Hematopoietic multipotent progenitor cell treated with erythropoietin and hydrocortisone succinate and interleukin-3 and kit ligand, for 6 days (in vitro differentiated cells): Measurements from ENCODE around the gene ITGA11.

ENCODE experiments used
- DNase-seq: peaks from one replicate; pipeline ENCODE4 v3.0.0-alpha.2; 2015

Gene ITGA11

DNA sequence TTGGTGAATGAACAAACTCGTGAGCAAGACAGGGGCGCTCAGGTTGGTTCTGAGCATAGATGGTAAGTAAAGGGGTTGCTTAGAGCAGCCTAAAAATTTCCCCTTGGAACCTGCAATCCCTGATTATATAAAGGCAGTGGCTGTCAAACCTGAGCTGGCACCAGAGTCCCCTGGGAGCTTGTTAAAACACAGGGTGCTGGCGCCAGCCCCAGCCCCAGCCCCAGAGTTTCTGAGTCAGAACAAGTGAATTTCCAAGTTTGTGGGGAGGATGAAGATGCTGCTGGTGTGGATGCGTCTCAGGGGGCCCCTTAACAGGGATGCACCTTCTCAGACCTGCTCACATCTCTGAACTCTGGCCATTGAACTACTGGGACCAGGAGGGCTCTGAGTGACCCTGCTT lies 106.2 kb downstream of the ITGA11 start:
- DNase-seq = no peak

DNA sequence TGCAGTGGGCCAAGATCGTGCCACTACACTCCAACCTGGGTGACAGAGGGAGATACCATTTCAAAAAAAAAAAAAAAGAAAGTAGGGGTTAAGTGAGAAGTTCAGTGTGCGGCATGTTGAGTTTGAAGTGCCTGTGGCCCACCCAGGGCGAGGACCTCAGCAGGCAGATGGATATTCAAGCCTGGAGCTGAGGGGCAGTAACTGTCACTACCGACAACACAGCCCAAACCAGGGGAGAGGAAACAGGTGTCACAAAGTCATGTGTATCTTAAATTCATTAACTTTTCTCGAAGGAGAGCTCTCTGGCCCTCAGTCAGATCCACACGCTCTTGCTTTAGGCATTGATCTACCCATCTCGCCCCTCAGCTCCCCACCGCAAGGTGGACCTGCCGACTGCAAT lies 109.2 kb downstream of the ITGA11 start:
- no peak for DNase-seq

DNA sequence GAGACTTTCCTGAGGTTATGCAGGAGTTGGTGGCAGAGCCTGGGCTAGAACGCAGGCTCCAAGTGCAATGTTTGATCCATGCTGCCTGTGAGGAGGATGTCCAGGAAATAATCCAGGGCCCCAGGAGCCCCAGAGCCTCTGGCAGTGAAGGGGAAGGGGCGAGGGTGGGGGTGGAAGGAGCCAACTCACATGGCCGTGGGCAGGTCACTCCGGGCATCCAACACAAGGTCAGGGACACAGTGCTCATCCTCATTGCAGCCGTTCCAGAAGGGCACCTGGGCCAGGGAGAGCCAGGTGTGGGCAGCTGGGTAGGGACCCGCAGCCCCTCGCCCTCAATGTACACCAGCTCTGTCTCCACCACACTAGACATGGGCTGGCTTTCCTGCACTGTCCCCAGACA lies 110.7 kb downstream of the ITGA11 start:
- DNase-seq = no peak

DNA sequence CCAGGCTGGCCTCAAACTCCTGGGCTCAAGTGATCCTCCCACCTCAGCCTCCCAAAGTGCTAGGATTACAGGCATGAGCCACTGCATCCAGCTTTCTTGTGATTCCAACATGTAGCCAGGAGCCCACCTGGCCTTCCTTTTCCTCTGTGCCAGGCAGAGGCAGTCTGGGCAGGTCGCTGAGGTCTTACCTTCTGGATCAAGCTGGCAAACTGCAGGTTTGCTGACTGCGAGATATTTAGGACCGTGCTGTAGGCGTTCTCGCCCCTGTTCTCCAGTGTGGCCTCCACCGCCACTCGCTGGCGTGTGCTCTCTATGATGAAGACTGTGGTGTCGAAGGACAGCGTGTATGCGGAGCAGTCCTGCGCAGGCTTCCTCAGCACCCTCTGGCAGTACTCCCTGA lies 112.0 kb downstream of the ITGA11 start:
- no peak for DNase-seq

DNA sequence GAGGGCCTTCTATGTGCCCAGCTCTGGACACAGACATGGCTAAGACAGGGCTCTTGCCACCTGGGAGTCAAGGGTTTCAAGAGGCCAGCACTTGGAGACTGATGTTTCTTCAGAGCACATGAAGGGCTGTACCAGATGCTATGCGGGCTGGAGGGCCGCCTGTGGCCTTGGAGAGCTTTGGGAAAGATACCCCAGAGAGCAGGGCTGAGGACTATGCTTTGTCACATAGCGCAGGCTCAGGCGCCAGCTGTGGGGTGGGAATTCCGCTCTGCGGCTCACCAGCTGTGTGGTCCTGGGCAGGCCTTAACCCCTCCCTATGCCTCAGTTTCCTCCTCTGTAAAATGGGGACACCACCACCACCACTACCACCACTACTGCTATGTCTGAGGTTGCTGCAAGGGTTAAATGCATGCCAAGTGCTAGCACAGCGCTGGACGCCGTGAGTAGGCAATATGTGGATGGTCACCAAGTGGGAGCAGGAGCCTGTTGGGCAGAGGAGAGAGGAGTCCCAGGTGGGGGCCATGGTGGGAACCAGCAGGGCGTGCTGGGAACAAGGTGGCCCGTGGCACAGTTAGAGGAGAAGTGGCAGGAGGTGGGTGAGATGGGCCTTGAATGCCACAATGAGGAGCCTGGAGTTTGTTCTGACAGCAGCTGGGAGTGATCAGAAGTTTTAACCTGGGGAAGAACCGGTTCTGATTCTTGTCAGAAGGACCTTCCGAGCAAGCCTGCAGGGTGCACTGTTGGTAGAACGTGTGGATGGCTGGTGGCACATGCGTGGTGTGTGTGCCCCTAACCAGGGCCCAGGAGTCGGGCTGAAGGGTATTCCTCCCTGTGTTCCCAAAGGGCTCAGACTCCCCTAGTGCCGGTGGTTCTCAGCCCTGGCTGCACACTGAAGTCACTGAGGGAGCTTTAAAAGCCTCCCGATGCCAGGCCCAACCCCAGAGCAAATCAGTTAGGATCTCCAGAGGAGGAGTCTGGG lies 112.7 kb downstream of the ITGA11 start:
- DNase-seq = no peak

DNA sequence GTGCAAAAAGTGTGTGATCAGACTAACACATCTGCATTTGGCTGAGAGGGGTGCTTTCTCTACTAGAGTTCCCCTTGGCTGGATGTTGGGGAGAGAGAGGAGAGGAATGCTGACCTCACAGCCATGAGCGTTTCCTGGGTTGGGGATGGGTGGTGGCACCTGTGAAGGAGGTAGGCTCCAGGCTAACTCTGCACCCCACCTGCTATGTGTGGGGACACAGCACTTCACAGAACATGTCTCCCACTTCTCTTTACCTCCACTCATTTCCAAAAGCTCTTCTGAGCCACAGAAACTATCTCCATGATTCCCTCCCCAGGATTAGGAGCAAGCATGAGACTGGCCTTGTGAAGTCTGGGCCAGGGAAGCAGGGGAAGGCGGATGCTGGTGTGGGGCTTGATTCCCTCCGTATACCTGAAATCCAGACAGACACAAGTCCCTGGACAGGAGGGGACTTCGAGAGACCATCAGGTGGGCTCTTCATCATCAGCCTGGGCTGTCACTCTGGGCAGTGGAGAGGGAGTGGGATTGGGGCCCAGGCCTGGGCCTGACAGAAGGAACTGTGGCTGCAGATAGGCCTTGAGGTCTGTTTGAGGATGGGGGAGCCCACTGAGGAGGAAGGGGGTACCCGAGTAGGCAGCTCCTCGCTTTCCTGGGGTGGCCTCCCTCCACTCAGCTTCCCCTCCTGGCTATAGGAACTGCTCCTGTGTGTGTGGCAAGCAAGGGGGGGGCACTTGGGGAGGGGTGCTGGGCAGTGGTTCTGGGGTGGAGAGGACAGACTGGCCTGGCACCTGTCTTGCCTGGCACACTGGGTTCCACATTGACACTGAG lies 113.7 kb downstream of the ITGA11 start:
- no peak for DNase-seq

DNA sequence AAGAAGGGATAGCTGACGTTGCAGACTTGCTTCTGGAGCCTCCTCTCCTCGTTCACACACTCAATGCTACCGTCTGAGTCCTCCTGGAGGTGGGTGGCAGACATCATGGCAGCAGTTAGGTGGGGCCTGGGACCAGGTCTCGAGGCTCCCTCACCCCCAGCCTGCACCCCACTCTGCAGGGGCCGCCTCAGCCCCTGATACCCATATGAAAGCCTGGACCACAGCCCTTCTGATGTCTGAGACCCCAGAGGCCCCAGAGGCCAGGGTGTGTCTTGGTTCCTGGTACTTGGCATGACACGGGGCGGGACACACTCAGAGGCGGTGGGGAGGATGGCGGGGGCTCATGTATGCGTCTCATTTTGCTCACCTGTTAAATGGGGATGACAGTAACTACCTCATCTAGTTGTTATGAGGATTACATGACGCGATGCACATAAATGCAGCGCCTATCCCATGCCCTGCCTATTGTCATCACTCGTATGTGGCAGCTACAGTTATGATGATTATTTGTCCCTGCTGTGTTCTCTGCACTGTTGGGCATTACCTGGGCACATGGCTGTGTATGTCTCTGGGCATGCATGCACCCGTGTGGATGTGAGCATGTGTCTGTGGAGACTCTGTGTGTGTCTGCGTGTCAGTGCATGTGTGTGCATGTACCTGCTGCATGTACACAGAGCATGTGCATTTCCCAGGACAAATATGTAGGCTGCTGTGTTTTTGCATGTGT lies 114.5 kb downstream of the ITGA11 start:
- no peak for DNase-seq

DNA sequence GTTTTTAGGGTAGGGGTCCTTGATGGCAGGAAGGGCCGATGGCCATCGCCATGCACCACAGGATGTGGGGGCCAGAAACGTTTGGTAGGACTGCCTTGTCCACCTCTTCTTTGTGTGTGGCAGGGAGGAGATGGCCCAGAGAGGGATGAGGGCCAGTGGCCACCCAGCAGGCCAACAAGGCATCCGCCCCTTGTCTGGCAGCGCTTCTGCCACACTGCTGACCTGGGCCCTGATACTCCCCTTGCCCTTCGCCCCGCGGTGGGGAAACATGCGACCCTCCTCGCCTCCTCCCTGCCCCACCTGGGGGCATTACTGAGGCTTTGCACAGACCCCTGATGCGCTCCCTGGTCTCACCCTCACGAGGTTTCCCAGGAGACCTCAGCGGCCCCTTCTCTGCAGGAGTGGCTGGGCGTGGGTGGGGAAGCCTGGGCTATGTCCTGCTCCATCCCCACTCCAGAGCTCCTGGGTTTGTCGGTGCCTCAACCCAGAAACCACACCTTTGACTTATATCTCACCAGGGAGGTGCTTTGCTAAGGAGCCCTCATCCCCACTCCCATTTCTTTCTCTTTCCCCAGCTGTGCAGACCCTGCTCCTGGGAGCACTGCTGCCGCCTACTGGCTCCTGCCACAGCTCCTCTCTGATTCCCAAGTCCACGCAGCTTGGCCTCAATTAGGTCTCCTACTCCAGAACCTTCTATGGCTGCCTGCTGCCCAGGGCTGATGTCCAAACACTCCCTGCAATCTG lies 115.7 kb downstream of the ITGA11 start:
- no peak for DNase-seq

DNA sequence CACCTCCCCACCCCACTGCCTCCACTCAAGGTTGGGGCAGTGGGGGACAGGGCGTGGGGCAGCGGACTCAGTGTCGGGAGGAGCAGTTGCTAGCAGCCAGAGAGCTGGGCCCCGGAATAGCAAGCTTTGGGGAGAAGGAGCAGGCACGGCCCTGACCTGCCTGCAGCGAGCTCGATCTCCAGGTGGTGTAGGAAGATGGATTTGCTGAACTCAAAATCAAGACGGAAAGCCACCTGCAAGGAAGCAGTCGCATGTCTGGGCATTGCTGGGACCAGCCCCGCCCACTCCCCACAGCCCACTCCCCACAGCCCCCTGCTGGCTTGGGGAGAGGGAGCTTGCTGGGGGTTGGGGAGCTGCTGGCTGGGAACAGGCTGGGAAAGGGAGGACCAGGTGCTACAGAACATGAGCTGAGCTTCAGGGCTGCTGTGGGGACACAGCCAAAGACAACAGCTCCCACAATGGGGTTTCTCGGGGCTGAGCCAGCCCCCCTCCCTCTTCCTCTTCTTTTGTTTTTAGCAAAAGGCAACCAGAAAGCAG lies 116.4 kb downstream of the ITGA11 start:
- DNase-seq = no peak

DNA sequence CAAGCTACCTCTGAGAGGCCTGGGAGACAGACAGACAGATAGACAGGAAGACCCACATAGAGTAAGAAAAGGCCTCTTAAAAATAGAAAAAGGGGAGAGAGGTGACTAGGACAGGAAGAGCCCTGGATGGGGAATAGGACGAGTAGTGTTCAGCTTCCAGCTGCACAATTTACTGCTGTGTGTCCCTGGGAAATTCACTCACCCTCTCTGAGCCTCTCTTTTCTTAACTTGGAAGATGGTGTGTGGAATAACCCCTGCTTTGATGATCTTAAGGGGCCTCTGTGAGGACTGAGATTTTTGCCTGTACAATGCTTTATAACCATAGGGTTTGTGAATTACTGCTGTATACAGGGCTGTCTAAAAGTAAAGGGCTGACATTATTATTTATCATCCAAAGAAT lies 116.9 kb downstream of the ITGA11 start:
- no peak for DNase-seq

DNA sequence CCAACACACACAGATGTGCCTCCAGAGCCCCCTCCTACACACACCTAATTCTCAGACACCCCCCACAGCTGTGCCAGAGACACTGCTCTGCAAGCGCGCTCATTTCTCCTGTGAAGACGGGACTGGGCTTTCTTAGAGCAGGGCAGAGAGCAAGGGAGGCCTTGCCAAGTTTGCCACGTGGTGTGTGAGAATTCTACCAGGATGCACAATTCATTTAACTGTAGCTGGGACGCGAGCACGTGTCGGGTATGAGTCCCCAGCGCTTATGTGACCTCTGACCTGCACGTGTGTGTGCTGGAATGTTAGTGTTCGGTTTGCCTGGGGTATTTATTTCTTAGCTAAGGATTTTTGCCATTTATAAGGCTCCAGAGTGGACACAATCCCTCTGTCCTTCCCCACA lies 117.4 kb downstream of the ITGA11 start:
- no peak for DNase-seq

DNA sequence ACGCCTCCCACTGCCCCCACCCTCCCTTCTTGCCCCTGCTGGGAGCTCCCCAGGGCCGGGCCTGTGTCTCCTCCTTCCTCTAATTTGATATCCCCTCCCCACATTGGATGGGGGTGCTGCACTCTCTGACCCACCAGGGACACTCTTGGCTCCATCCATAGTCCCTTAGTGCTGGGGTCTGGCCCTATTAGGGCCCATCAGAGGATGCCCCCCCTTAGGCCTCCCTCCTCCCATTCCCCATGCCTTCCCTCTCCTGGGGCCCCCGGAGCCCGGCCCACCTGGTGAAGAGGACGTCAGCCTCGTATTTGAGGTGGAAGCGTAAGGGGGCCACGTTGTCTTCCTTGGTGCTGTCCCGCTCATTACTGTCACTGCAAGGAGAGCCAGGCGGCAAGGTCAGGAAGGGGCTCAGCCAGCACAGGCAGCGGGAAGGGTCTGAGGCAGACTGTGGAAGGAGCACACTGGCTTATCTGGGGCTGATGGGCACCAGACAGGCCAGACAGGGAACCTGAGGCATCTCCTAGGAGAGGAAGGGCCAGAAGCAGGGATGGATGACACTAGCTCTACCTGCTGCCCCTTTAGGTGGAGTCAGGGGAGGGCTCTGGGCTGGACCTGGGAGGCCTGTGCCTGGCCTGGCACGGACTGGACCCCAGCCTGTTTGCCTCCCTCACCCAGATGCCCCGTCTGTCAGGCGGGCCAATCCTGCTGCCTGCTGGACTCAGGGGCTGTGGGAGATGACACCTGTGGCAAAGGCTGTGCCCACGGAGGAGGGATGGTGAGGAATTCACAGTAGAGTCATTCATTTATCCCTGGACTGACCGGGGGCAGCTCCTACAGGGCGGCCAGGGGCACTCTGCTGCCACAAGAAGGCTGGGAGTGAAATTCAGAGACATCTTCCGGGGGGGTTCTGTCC lies 118.2 kb downstream of the ITGA11 start:
- DNase-seq = no peak

DNA sequence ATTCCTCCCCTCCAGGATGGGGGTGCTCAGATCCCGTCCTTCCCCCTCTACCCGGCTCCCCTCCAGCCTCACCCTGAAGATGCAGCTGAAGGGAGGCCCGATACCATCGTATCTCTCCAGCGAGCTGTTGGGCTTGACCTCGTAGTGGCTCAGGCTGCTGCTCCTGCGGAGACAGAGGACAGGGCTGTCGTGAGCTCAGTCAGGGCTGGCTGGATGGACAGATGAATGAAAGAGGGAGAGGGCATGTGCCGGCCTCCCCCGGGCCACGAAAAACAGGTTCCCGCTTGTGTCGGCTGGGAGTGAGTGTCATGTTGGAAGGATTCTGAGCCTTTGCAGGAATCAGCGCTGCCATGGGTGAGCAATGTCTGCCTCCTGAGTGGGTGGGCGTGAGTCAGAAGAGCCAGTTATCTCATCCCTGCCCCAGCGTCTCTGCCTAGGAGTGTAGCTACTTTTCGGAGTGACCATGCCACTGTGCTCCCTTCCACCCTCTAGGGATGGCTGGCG lies 119.2 kb downstream of the ITGA11 start:
- DNase-seq = no peak

DNA sequence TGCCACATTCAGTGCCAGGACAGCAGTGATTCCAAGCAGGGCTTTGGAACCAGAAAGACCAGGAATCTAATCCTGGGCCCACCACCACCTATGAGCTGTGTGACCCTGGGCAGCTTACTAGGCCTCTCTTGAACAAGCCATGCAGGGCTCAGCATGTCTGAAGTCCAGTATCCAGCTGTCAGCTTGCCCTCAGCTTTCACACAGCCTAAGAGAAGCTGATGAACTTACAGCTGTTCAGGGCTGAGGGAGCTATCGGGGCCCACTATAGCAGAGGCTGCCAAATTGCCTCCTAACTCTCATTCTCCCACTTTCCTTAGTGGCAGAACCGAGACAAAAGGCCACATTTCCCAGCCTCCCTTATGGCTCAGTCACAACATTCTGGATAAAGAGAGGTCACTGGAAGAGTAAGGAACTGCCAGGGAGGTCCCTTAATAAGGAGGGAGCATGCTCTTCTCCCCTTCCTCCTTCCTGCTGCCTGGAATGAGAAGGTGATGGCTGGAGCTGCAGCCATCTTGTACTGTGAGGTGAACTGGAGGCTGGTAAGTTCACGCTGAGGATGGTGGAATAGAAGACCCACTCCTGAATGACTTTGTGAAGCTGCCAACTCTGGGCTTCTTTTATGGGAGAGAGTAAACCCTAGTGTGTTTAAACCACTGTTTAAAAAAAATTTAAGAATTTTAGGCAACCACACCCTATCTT lies 120.0 kb downstream of the ITGA11 start:
- no peak for DNase-seq

DNA sequence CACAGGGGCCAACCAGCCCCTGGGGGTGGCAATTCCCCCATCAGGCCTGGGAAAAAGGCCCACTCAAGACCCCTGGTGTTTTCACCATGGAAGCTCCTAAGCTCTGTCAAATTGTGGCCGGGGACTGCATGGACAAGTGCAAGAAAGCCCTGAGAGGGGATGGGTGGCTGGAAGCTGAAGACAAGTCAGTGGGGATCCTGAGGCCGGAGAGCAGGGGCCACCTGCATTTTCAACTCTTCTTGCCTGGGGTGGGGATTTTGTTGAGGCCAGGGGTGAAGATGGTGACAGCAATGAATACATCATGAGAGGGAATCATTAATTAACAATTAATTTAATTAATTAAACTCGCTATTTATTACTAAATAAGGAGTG lies 120.5 kb downstream of the ITGA11 start:
- no peak for DNase-seq

DNA sequence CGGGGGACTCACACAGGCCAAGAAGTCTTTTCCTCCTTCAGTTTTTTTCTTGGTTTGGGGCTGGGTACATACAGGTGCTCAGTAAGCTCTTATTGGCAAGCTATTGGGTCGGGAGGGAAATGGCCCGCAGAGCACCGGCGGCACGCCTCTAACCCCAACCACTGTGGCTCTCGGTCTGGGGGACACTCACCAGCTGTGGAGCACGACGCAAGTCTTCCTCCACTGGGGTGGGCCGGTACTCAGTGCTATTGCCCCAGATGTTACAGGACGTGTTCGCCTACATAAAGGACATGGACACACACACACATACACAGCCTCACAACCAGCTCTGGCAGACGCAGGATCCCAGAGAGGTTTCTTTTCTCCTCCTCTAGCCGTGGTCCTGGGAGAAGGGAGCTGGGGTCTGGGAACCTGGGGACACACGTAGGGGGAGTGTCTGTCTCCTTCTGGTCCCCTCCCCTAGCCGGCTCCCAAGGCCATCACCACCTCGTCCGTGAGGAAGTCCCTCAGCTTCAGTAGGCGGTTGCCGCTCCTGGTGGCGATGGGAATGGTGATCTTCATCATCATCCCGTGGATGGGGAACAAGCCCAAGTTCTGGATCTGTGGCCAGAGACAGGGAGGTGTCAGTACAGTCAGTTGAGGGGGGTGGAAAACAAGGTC lies 121.0 kb downstream of the ITGA11 start:
- DNase-seq = no peak

DNA sequence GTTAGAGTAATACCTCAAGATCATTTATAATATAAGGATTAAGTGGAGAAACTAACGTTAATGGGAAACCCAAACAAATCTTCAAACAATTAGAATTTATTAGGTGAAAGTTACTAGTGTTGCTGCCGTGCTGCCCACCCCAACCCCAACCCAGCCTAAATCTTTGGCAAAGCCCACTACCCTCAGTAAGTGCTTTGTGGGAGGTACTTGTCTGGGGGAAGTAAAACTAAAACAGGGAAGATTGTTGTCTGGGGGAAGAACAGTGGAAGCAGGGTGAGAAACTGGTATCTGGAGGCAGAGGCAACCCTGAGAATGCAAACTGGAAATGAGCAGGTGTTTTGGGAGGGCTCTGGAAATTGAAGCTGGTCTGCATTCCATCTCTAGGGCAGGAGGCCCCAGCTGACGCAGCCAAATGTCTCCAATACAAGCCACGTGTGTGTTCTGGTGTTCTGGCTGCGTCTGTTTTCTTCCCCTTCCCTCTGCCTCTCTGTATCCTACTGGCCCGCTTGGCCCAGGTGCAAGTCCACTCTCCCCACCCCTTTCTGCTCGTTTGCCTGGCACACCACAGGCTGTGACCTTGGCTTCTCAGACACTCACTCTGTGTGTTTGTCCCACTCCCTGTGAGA lies 121.7 kb downstream of the ITGA11 start:
- no peak for DNase-seq

DNA sequence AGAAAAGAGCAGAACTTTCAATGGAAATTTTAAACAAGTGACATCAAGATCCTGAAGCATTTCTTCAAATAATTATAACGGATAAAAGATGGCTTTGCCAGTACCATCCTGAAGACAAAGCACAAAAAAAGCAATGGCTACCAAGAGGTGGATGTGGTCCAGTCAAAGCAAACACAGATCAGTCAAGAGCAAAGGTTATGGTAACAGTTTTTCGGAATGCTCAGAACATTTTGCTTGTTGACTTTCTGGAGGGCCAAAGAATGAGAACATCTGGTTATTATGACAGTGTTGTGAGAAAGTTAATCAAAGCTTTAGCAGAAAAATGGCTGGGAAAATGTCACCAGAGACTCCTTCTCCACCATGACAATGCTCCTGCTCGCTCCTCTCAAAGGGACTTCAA lies 122.9 kb downstream of the ITGA11 start:
- DNase-seq = no peak
